WTC11 (cell line): ENCODE results near the gene GNAZ. TPM values are rescaled to one million over a fixed set of nuclear protein-coding genes. Genes with fewer than 3 reads are reported as not detected.

Experiments used
- ATAC-seq: fragments of 200-7000 bp; cut with Tn5 transposase; 2 replicates; pipeline ENCODE4 v1.10.0; 2021; ENCODE audit warnings: mild to moderate bottlenecking, moderate library complexity
- CTCF ChIA-PET: fragments of 300-600 bp; sonication (Branson Sonifier 250); formaldehyde crosslinking; loops from one replicate; lab custom pipeline; 2021; ENCODE audit warnings: antibody characterized with exemption; lab: Charles Lee
- POLR2A ChIA-PET: fragments of 350-600 bp; sonication (Branson Sonifier 250); formaldehyde crosslinking; loops from one replicate; lab custom pipeline; 2021; ENCODE audit warnings: antibody characterized with exemption; lab: Charles Lee
- DNase-seq: peaks from one replicate; pipeline ENCODE4 v3.0.0; 2021; ENCODE audit warnings: low spot score
- H3K27ac Mint-ChIP-seq: 2 replicates; pipeline ENCODE4 v1.8.0; 2021; ENCODE audit warnings: mixed read lengths
- H3K27me3 Mint-ChIP-seq: 2 replicates; pipeline ENCODE4 v1.8.0; 2021; ENCODE audit warnings: low read depth, mild to moderate bottlenecking, moderate library complexity, mixed read lengths
- H3K36me3 Mint-ChIP-seq: 2 replicates; pipeline ENCODE4 v1.8.0; 2021; ENCODE audit warnings: mixed read lengths
- H3K4me1 Mint-ChIP-seq: 2 replicates; pipeline ENCODE4 v1.8.0; 2022; ENCODE audit warnings: mixed read lengths
- H3K4me3 Mint-ChIP-seq: 2 replicates; pipeline ENCODE4 v1.8.0; 2021; ENCODE audit warnings: mild to moderate bottlenecking, moderate library complexity, mixed read lengths
- H3K9me3 Mint-ChIP-seq: 2 replicates; pipeline ENCODE4 v1.8.0; 2021; ENCODE audit warnings: mixed read lengths
- CTCF ChIP-seq: fragments of 200-600 bp; IDR thresholded peaks from 2 replicates; pipeline ENCODE4 v1.8.0; 2022; ENCODE audit warnings: antibody characterized with exemption
- ERG ChIP-seq: fragments of 250-450 bp; sonication (Bioruptor Pico); IDR thresholded peaks from 2 replicates; pipeline ENCODE4 v1.8.0; 2021; ENCODE audit warnings: mild to moderate bottlenecking
- MXD4 ChIP-seq: fragments of 250-450 bp; sonication (Bioruptor Pico); IDR thresholded peaks from 2 replicates; pipeline ENCODE4 v1.8.0; 2021; ENCODE audit warnings: mild to moderate bottlenecking, moderate library complexity, borderline replicate concordance
- PRDM15 ChIP-seq: sonication (generic); formaldehyde crosslinking; IDR thresholded peaks from 2 replicates; pipeline ENCODE4 v1.8.0; 2022; ENCODE audit warnings: missing genetic modification reagents
- PREB ChIP-seq: sonication (generic); formaldehyde crosslinking; IDR thresholded peaks from 2 replicates; pipeline ENCODE4 v1.8.1; 2022; ENCODE audit warnings: mild to moderate bottlenecking, missing genetic modification reagents, moderate library complexity, borderline replicate concordance
- TEAD1 ChIP-seq: sonication (generic); formaldehyde crosslinking; IDR thresholded peaks from 2 replicates; pipeline ENCODE4 v1.8.0; 2022; ENCODE audit warnings: mild to moderate bottlenecking, missing genetic modification reagents
- ZBTB43 ChIP-seq: sonication (generic); formaldehyde crosslinking; IDR thresholded peaks from 2 replicates; pipeline ENCODE4 v1.8.1; 2023; ENCODE audit warnings: mild to moderate bottlenecking, missing genetic modification reagents
- ZMAT4 ChIP-seq: fragments of 250-450 bp; sonication (Bioruptor Pico); IDR thresholded peaks from 2 replicates; pipeline ENCODE4 v1.9.0; 2021; ENCODE audit warnings: mild to moderate bottlenecking
- ZNF281 ChIP-seq: sonication (generic); formaldehyde crosslinking; IDR thresholded peaks from 2 replicates; pipeline ENCODE4 v1.8.0; 2023; ENCODE audit warnings: mild to moderate bottlenecking, missing genetic modification reagents
- ZNF425 ChIP-seq: fragments of 250-450 bp; sonication (Bioruptor Pico); conservative IDR thresholded peaks from 2 replicates; pipeline ENCODE4 v1.9.0; 2021; ENCODE audit warnings: mild to moderate bottlenecking
- ZSCAN18 ChIP-seq: fragments of 250-450 bp; sonication (Bioruptor Pico); IDR thresholded peaks from 2 replicates; pipeline ENCODE4 v2.1.2; 2022; ENCODE audit warnings: mild to moderate bottlenecking, moderate library complexity
- total RNA-seq: library from RNA; stranded (reverse); gene quantifications from 3 replicates; pipeline ENCODE4 v1.2.3, GENCODE V29; 2021

The GNAZ gene
- total RNA-seq, 1 experiment from 2014 or later, result 9.9 TPM

GRCh38 chr22:23042179-23042578 is 28.1 kb upstream of the GNAZ start (continued):
- TF ChIP-seq ZBTB43 (CRISPR knock-in tag), result no peak
- no peak for TF ChIP-seq TEAD1 (CRISPR knock-in tag)
- TF ChIP-seq MXD4, result no peak
- TF ChIP-seq PREB (CRISPR knock-in tag), result no peak
- TF ChIP-seq ZNF425 (CRISPR knock-in tag), result no peak
- TF ChIP-seq, all 79 proteins: peak for 0

GRCh38 chr22:23044570-23044969 is 25.7 kb upstream of the GNAZ start:
- H3K27ac Mint-ChIP-seq, result no peak overlapping the region; the same call in 1 of the 2 replicates

More at GRCh38 chr22:23044570-23044969, 25.7 kb upstream of the GNAZ start:
- peaks cover 34% of the 10 kb centered on the region for H3K4me1 Mint-ChIP-seq
- H3K27me3 Mint-ChIP-seq, result peaks cover 33% of the 10 kb centered on the region
- no peak overlapping the region for H3K4me3 Mint-ChIP-seq
- H3K9me3 Mint-ChIP-seq, result peaks cover 15% of the 10 kb centered on the region
- TF ChIP-seq CTCF, result no peak
- TF ChIP-seq PRDM15, result no peak
- TF ChIP-seq ZNF281 (CRISPR knock-in tag), result no peak
- no peak for TF ChIP-seq ZSCAN18 (CRISPR knock-in tag)
- no peak for TF ChIP-seq ZMAT4
- TF ChIP-seq ERG (CRISPR knock-in tag), result no peak
- TF ChIP-seq TEAD1 (CRISPR knock-in tag), result no peak
- DNase-seq (no peak), ATAC-seq (no peak; the same call in 1 of the 2 replicates)
- H3K36me3 Mint-ChIP-seq, result peaks cover 10% of the 10 kb centered on the region; the same call in 1 of the 2 replicates
- ChIA-PET CTCF (interaction anchor here (1.0 kb wide), 2 partner anchors 85 to 90 kb away, joined by 3 to 6 read pairs; no protein-coding TSS in a partner anchor), POLR2A (no interaction called here)
